CD8-positive, alpha-beta memory T cell (primary cell): ENCODE results near the gene PHF21A. TPM values are rescaled to one million over a fixed set of nuclear protein-coding genes. Genes with fewer than 3 reads are reported as not detected.

ENCODE experiments used
- CTCF ChIA-PET: fragments of 350-600 bp; sonication (Branson Sonifier 250); formaldehyde crosslinking; loops from one replicate; lab custom pipeline; 2021; ENCODE audit warnings: antibody characterized with exemption; lab: Charles Lee
- POLR2A ChIA-PET: fragments of 350-600 bp; sonication (Branson Sonifier 250); formaldehyde crosslinking; loops from one replicate; lab custom pipeline; 2021; ENCODE audit warnings: antibody characterized with exemption; lab: Charles Lee
- DNase-seq, 5 donors: peaks; one replicate each; pipeline versions ENCODE4 v3.0.0 to v3.0.0-alpha.2; 2020 to 2022; ENCODE audit warnings: mixed read lengths in 1 of 5
- H3K27ac ChIP-seq: one replicate; pipeline ENCODE4 v1.7.0; 2013; ENCODE audit warnings: low read depth, mild to moderate bottlenecking, low read length, moderate library complexity
- H3K27me3 ChIP-seq: 2 replicates; pipeline ENCODE4 v1.7.0; 2013; ENCODE audit warnings: low read length, mild to moderate bottlenecking; ENCODE audit not compliant: insufficient read depth, poor library complexity, severe bottlenecking
- H3K36me3 ChIP-seq: 2 replicates; pipeline ENCODE4 v1.7.0; 2013; ENCODE audit warnings: mild to moderate bottlenecking, low read length, moderate library complexity; ENCODE audit not compliant: insufficient read depth
- H3K4me1 ChIP-seq: 2 replicates; pipeline ENCODE4 v1.7.0; 2013; ENCODE audit warnings: mild to moderate bottlenecking, low read length, moderate library complexity; ENCODE audit not compliant: insufficient read depth
- H3K4me3 ChIP-seq: 2 replicates; pipeline ENCODE4 v1.7.0; 2013; ENCODE audit warnings: mild to moderate bottlenecking, low read length
- H3K9me3 ChIP-seq: 2 replicates; pipeline ENCODE4 v1.7.0; 2013; ENCODE audit warnings: mild to moderate bottlenecking, low read length
- H3K27ac Mint-ChIP-seq, 8 donors: one replicate each; pipeline ENCODE4 v1.8.0; 2020 to 2021; ENCODE audit warnings: mixed read lengths in 8 of 8, mild to moderate bottlenecking in 6 of 8, inconsistent platforms in 3 of 8, moderate library complexity in 3 of 8
- H3K27me3 Mint-ChIP-seq, 2 donors: one replicate each; pipeline ENCODE4 v1.8.0; 2020 to 2021; ENCODE audit warnings: mixed read lengths in 2 of 2, mild to moderate bottlenecking in 1 of 2, moderate library complexity in 1 of 2
- H3K36me3 Mint-ChIP-seq, 3 donors: one replicate each; pipeline ENCODE4 v1.8.0; 2020 to 2021; ENCODE audit warnings: mixed read lengths in 3 of 3, inconsistent platforms in 1 of 3, mild to moderate bottlenecking in 1 of 3
- H3K4me1 Mint-ChIP-seq, 3 donors: one replicate each; pipeline ENCODE4 v1.8.0; 2020 to 2021; ENCODE audit warnings: mixed read lengths in 3 of 3, inconsistent platforms in 1 of 3, mild to moderate bottlenecking in 1 of 3
- H3K4me3 Mint-ChIP-seq, 7 donors: one replicate each; pipeline ENCODE4 v1.8.0; 2020 to 2021; ENCODE audit warnings: mixed read lengths in 7 of 7, mild to moderate bottlenecking in 6 of 7, moderate library complexity in 4 of 7, inconsistent platforms in 2 of 7
- H3K9me3 Mint-ChIP-seq, 5 donors: one replicate each; pipeline ENCODE4 v1.8.0; 2020 to 2022; ENCODE audit warnings: mixed read lengths in 5 of 5, mild to moderate bottlenecking in 3 of 5, moderate library complexity in 2 of 5, inconsistent platforms in 1 of 5
- polyA plus RNA-seq: library from polyadenylated mRNA; unstranded; fragments of 300-500 nt; fragmentation: Illumina TruSeq; gene quantifications from one replicate; pipeline ENCODE4 v1.2.3, GENCODE V29; 2021
- total RNA-seq, 2 experiments: library from RNA; stranded (reverse); gene quantifications; one replicate each; pipeline ENCODE4 v1.2.3, GENCODE V29; 2021

The PHF21A gene
- total and polyA plus RNA-seq, 3 experiments from 2014 or later: 14.1 to 33.5 (median 30.5) TPM

GRCh38 chr11:46112961-46113607 is 8.2 kb downstream of the PHF21A start:
- peak overlapping the region in 1 of 7 donors; percentile 35 for H3K4me3 Mint-ChIP-seq
- Histone ChIP-seq H3K4me3 (no peak overlapping the region), H3K9me3 (no peaks in the 10 kb centered on the region), H3K4me1 (peaks cover 29% of the 10 kb centered on the region), H3K27ac (no peak overlapping the region), H3K36me3 (no peaks in the 10 kb centered on the region), H3K27me3 (no peaks in the 10 kb centered on the region)
- DNase-seq: peak in 4 of 5 donors; percentile 12 to 63 (median 58)
- no peaks in the 10 kb centered on the region for H3K27me3 Mint-ChIP-seq
- ChIA-PET POLR2A (interaction anchor here (0.6 to 1.1 kb wide), 2 partner anchors 9 to 184 kb away, joined by 3 to 11 read pairs; no protein-coding TSS in a partner anchor), CTCF (no interaction called here)
- H3K9me3 Mint-ChIP-seq: no peaks in the 10 kb centered on the region
- H3K36me3 Mint-ChIP-seq: peaks cover 0 to 2% (median 0%) of the 10 kb centered on the region in 3 donors
- peaks cover 46 to 69% (median 64%) of the 10 kb centered on the region in 3 donors for H3K4me1 Mint-ChIP-seq
- H3K27ac Mint-ChIP-seq: peak overlapping the region in 4 of 8 donors; percentile 69 to 83 (median 77)

- H3K9me3 Mint-ChIP-seq: no peaks in the 10 kb centered on the region
- H3K4me1 Mint-ChIP-seq: peaks cover 24 to 61% (median 49%) of the 10 kb centered on the region in 3 donors
- H3K36me3 Mint-ChIP-seq: peaks cover 0 to 5% (median 2%) of the 10 kb centered on the region in 3 donors
- Histone ChIP-seq H3K27me3 (no peaks in the 10 kb centered on the region), H3K4me1 (peaks cover 16% of the 10 kb centered on the region), H3K4me3 (no peak overlapping the region), H3K9me3 (no peaks in the 10 kb centered on the region), H3K36me3 (no peaks in the 10 kb centered on the region), H3K27ac (no peak overlapping the region)
- no peak overlapping the region for H3K4me3 Mint-ChIP-seq
- no peak overlapping the region for H3K27ac Mint-ChIP-seq
- ChIA-PET CTCF (interaction anchor here (1.2 kb wide), 1 partner anchor 42 kb away, joined by 3 read pairs; no protein-coding TSS in a partner anchor), POLR2A (no interaction called here)
- DNase-seq: no peak
- no peaks in the 10 kb centered on the region for H3K27me3 Mint-ChIP-seq
Observed at GRCh38 chr11:46108751-46109150, 12.5 kb downstream of the PHF21A start.

- ChIA-PET CTCF (no interaction called here), POLR2A (no interaction called here)
- H3K36me3 Mint-ChIP-seq: peaks cover 0 to 5% (median 0%) of the 10 kb centered on the region in 3 donors
- no peaks in the 10 kb centered on the region for H3K36me3 ChIP-seq
- H3K27ac ChIP-seq: peak overlapping the region; percentile 20
- H3K9me3 ChIP-seq: no peaks in the 10 kb centered on the region
- no peak overlapping the region for H3K4me3 ChIP-seq
- H3K27me3 Mint-ChIP-seq: no peaks in the 10 kb centered on the region
- H3K4me3 Mint-ChIP-seq: no peak overlapping the region
- H3K4me1 ChIP-seq: peaks cover 15% of the 10 kb centered on the region
- no peak for DNase-seq
- no peak overlapping the region for H3K27ac Mint-ChIP-seq
- H3K9me3 Mint-ChIP-seq: no peaks in the 10 kb centered on the region
- no peaks in the 10 kb centered on the region for H3K27me3 ChIP-seq
- H3K4me1 Mint-ChIP-seq: peaks cover 22 to 61% (median 48%) of the 10 kb centered on the region in 3 donors
Observed at GRCh38 chr11:46107780-46108179, 13.5 kb downstream of the PHF21A start.

- peaks cover 0 to 5% (median 0%) of the 10 kb centered on the region in 3 donors for H3K36me3 Mint-ChIP-seq
- no peaks in the 10 kb centered on the region for H3K36me3 ChIP-seq
- ChIA-PET CTCF (no interaction called here), POLR2A (no interaction called here)
- H3K9me3 ChIP-seq: no peaks in the 10 kb centered on the region
- H3K27ac Mint-ChIP-seq: no peak overlapping the region
- DNase-seq: no peak
- H3K4me1 Mint-ChIP-seq: peaks cover 23 to 60% (median 47%) of the 10 kb centered on the region in 3 donors
- H3K27me3 ChIP-seq: no peaks in the 10 kb centered on the region
- peaks cover 12% of the 10 kb centered on the region for H3K4me1 ChIP-seq
- no peak overlapping the region for H3K4me3 Mint-ChIP-seq
- H3K9me3 Mint-ChIP-seq: no peaks in the 10 kb centered on the region
- H3K27ac ChIP-seq: peak overlapping the region; percentile 20
- H3K4me3 ChIP-seq: no peak overlapping the region
- no peaks in the 10 kb centered on the region for H3K27me3 Mint-ChIP-seq
Observed at GRCh38 chr11:46107408-46107718, 13.9 kb downstream of the PHF21A start.

- Histone ChIP-seq H3K4me1 (peaks cover 12% of the 10 kb centered on the region), H3K27me3 (no peaks in the 10 kb centered on the region), H3K27ac (peak overlapping the region; percentile 20), H3K36me3 (no peaks in the 10 kb centered on the region), H3K4me3 (no peak overlapping the region), H3K9me3 (no peaks in the 10 kb centered on the region)
- Mint-ChIP-seq H3K9me3 (no peaks in the 10 kb centered on the region), H3K27me3 (no peaks in the 10 kb centered on the region), H3K4me3 (no peak overlapping the region), H3K27ac (peak overlapping the region in 3 of 8 donors; percentile 7 to 75 (median 61)), H3K36me3 (peaks cover 0 to 5% (median 0%) of the 10 kb centered on the region in 3 donors), H3K4me1 (peaks cover 24 to 56% (median 41%) of the 10 kb centered on the region in 3 donors)
- POLR2A ChIA-PET: no interaction called here
- DNase-seq: no peak
- CTCF ChIA-PET: no interaction called here
Observed at GRCh38 chr11:46106530-46107407, 14.5 kb downstream of the PHF21A start.

- no peaks in the 10 kb centered on the region for H3K27me3 Mint-ChIP-seq
- ChIA-PET POLR2A (interaction anchor here (0.6 kb wide), 1 partner anchor 9 kb away, joined by 3 read pairs; no protein-coding TSS in a partner anchor), CTCF (no interaction called here)
- H3K36me3 ChIP-seq: no peaks in the 10 kb centered on the region
- no peaks in the 10 kb centered on the region for H3K9me3 Mint-ChIP-seq
- no peak for DNase-seq
- H3K4me3 ChIP-seq: no peak overlapping the region
- no peaks in the 10 kb centered on the region for H3K27me3 ChIP-seq
- peak overlapping the region in 1 of 8 donors; percentile 55 for H3K27ac Mint-ChIP-seq
- H3K4me3 Mint-ChIP-seq: no peak overlapping the region
- peaks cover 26 to 60% (median 47%) of the 10 kb centered on the region in 3 donors for H3K4me1 Mint-ChIP-seq
- H3K36me3 Mint-ChIP-seq: peaks cover 0 to 5% (median 0%) of the 10 kb centered on the region in 3 donors
- no peak overlapping the region for H3K27ac ChIP-seq
- H3K9me3 ChIP-seq: no peaks in the 10 kb centered on the region
- peaks cover 15% of the 10 kb centered on the region for H3K4me1 ChIP-seq
Observed at GRCh38 chr11:46105926-46106325, 15.3 kb downstream of the PHF21A start.

- H3K27ac Mint-ChIP-seq: peak overlapping the region in 7 of 8 donors; percentile 6 to 80 (median 48)
- ChIA-PET POLR2A (interaction anchor here (0.6 kb wide), 1 partner anchor 10 kb away, joined by 3 read pairs; no protein-coding TSS in a partner anchor), CTCF (no interaction called here)
- H3K36me3 Mint-ChIP-seq: peaks cover 0 to 5% (median 0%) of the 10 kb centered on the region in 3 donors
- H3K4me3 Mint-ChIP-seq: peak overlapping the region in 1 of 7 donors; percentile 8
- H3K4me3 ChIP-seq: no peak overlapping the region
- no peak overlapping the region for H3K27ac ChIP-seq
- H3K9me3 Mint-ChIP-seq: no peaks in the 10 kb centered on the region
- no peaks in the 10 kb centered on the region for H3K36me3 ChIP-seq
- no peak for DNase-seq
- H3K27me3 Mint-ChIP-seq: no peaks in the 10 kb centered on the region
- H3K27me3 ChIP-seq: no peaks in the 10 kb centered on the region
- peaks cover 20% of the 10 kb centered on the region for H3K4me1 ChIP-seq
- no peaks in the 10 kb centered on the region for H3K9me3 ChIP-seq
- peaks cover 33 to 65% (median 52%) of the 10 kb centered on the region in 3 donors for H3K4me1 Mint-ChIP-seq
Observed at GRCh38 chr11:46105134-46105628, 16.1 kb downstream of the PHF21A start.
